ENCODE measurements around the gene NDC1. TPM values are rescaled to one million over a fixed set of nuclear protein-coding genes. Genes with fewer than 3 reads are reported as not detected.

NDC1 gene
- total and polyA plus RNA-seq, 2 donors: 9.4 to 22.1 TPM

- no peaks in the 10 kb centered on the region for H3K9me3 ChIP-seq (ENCODE audit: control insufficient read depth in 2 of 2, insufficient read depth in 1 of 2, low read length in 1 of 2)
- H3K27me3 ChIP-seq (ENCODE audit: control insufficient read depth in 2 of 2, insufficient read depth in 1 of 2, low read length in 1 of 2): no peaks in the 10 kb centered on the region
- peaks cover 27 to 31% of the 10 kb centered on the region in 2 donors for H3K36me3 ChIP-seq (ENCODE audit: control insufficient read depth in 2 of 2, insufficient read depth in 2 of 2, low read length in 1 of 2)
- H3K27ac ChIP-seq (ENCODE audit: low read depth in 1 of 2, low read length in 1 of 2): no peak overlapping the region
- 96% methylated on average over 4 of the region's 4 CpGs for WGBS
- no peaks in the 10 kb centered on the region for H3K4me1 ChIP-seq (ENCODE audit: control insufficient read depth in 2 of 2, insufficient read depth in 2 of 2, low read length in 2 of 2)
- no peak overlapping the region for H3K4me3 ChIP-seq (ENCODE audit: low read length in 2 of 2)
- no peak for DNase-seq (ENCODE audit: low read depth in 6 of 9, low spot score in 9 of 9)
Measured at GRCh38 chr1:53792806-53793205, 45.3 kb downstream of the NDC1 start.

GRCh38 chr1:53787655-53788054 is 50.4 kb downstream of the NDC1 start:
- DNase-seq (ENCODE audit: low read depth in 6 of 9, low spot score in 9 of 9): no peak
- H3K4me1 ChIP-seq (ENCODE audit: control insufficient read depth in 2 of 2, insufficient read depth in 2 of 2, low read length in 2 of 2): no peaks in the 10 kb centered on the region
- WGBS: 97% methylated on average over 3 of the region's 3 CpGs
- H3K27ac ChIP-seq (ENCODE audit: low read depth in 1 of 2, low read length in 1 of 2): no peak overlapping the region
- H3K9me3 ChIP-seq (ENCODE audit: control insufficient read depth in 2 of 2, insufficient read depth in 1 of 2, low read length in 1 of 2): no peaks in the 10 kb centered on the region
- peaks cover 23 to 45% of the 10 kb centered on the region in 2 donors for H3K36me3 ChIP-seq (ENCODE audit: control insufficient read depth in 2 of 2, insufficient read depth in 2 of 2, low read length in 1 of 2)
- H3K4me3 ChIP-seq (ENCODE audit: low read length in 2 of 2): no peak overlapping the region
- H3K27me3 ChIP-seq (ENCODE audit: control insufficient read depth in 2 of 2, insufficient read depth in 1 of 2, low read length in 1 of 2): no peaks in the 10 kb centered on the region

- H3K4me3 ChIP-seq (ENCODE audit: low read length in 2 of 2): no peak overlapping the region
- H3K27me3 ChIP-seq (ENCODE audit: control insufficient read depth in 2 of 2, insufficient read depth in 1 of 2, low read length in 1 of 2): no peaks in the 10 kb centered on the region
- 92% methylated on average over 1 of the region's 1 CpG for WGBS
- no peak overlapping the region for H3K27ac ChIP-seq (ENCODE audit: low read depth in 1 of 2, low read length in 1 of 2)
- no peaks in the 10 kb centered on the region for H3K9me3 ChIP-seq (ENCODE audit: control insufficient read depth in 2 of 2, insufficient read depth in 1 of 2, low read length in 1 of 2)
- DNase-seq (ENCODE audit: low read depth in 6 of 9, low spot score in 9 of 9): no peak
- H3K36me3 ChIP-seq (ENCODE audit: control insufficient read depth in 2 of 2, insufficient read depth in 2 of 2, low read length in 1 of 2): peaks cover 17 to 49% of the 10 kb centered on the region in 2 donors
- H3K4me1 ChIP-seq (ENCODE audit: control insufficient read depth in 2 of 2, insufficient read depth in 2 of 2, low read length in 2 of 2): no peaks in the 10 kb centered on the region
Measured at GRCh38 chr1:53783056-53783455, 55.0 kb downstream of the NDC1 start.

GRCh38 chr1:53781654-53782053 is 56.4 kb downstream of the NDC1 start:
- WGBS: 98% methylated on average over 3 of the region's 3 CpGs
- H3K27me3 ChIP-seq (ENCODE audit: control insufficient read depth in 2 of 2, insufficient read depth in 1 of 2, low read length in 1 of 2): no peaks in the 10 kb centered on the region
- H3K4me3 ChIP-seq (ENCODE audit: low read length in 2 of 2): no peak overlapping the region
- H3K9me3 ChIP-seq (ENCODE audit: control insufficient read depth in 2 of 2, insufficient read depth in 1 of 2, low read length in 1 of 2): no peaks in the 10 kb centered on the region
- DNase-seq (ENCODE audit: low read depth in 6 of 9, low spot score in 9 of 9): no peak
- peaks cover 16 to 50% of the 10 kb centered on the region in 2 donors for H3K36me3 ChIP-seq (ENCODE audit: control insufficient read depth in 2 of 2, insufficient read depth in 2 of 2, low read length in 1 of 2)
- H3K27ac ChIP-seq (ENCODE audit: low read depth in 1 of 2, low read length in 1 of 2): no peak overlapping the region
- H3K4me1 ChIP-seq (ENCODE audit: control insufficient read depth in 2 of 2, insufficient read depth in 2 of 2, low read length in 2 of 2): no peaks in the 10 kb centered on the region

- Histone ChIP-seq H3K4me3 (ENCODE audit: low read length in 2 of 2) (no peak overlapping the region), H3K9me3 (ENCODE audit: control insufficient read depth in 2 of 2, insufficient read depth in 1 of 2, low read length in 1 of 2) (no peaks in the 10 kb centered on the region), H3K4me1 (ENCODE audit: control insufficient read depth in 2 of 2, insufficient read depth in 2 of 2, low read length in 2 of 2) (no peaks in the 10 kb centered on the region), H3K27me3 (ENCODE audit: control insufficient read depth in 2 of 2, insufficient read depth in 1 of 2, low read length in 1 of 2) (no peaks in the 10 kb centered on the region), H3K36me3 (ENCODE audit: control insufficient read depth in 2 of 2, insufficient read depth in 2 of 2, low read length in 1 of 2) (peaks cover 7 to 31% of the 10 kb centered on the region in 2 donors), H3K27ac (ENCODE audit: low read depth in 1 of 2, low read length in 1 of 2) (no peak overlapping the region)
- WGBS: 96% methylated on average over 1 of the region's 1 CpG
- no peak for DNase-seq (ENCODE audit: low read depth in 6 of 9, low spot score in 9 of 9)
Measured at GRCh38 chr1:53777272-53777671, 60.8 kb downstream of the NDC1 start.

GRCh38 chr1:53771648-53772047 is 66.4 kb downstream of the NDC1 start:
- 96% methylated on average over 2 of the region's 2 CpGs for WGBS
- Histone ChIP-seq H3K9me3 (ENCODE audit: control insufficient read depth in 2 of 2, insufficient read depth in 1 of 2, low read length in 1 of 2) (no peaks in the 10 kb centered on the region), H3K27me3 (ENCODE audit: control insufficient read depth in 2 of 2, insufficient read depth in 1 of 2, low read length in 1 of 2) (no peaks in the 10 kb centered on the region), H3K36me3 (ENCODE audit: control insufficient read depth in 2 of 2, insufficient read depth in 2 of 2, low read length in 1 of 2) (peaks cover 3 to 30% of the 10 kb centered on the region in 2 donors), H3K4me1 (ENCODE audit: control insufficient read depth in 2 of 2, insufficient read depth in 2 of 2, low read length in 2 of 2) (no peaks in the 10 kb centered on the region), H3K4me3 (ENCODE audit: low read length in 2 of 2) (no peak overlapping the region), H3K27ac (ENCODE audit: low read depth in 1 of 2, low read length in 1 of 2) (no peak overlapping the region)
- DNase-seq (ENCODE audit: low read depth in 6 of 9, low spot score in 9 of 9): no peak

- Histone ChIP-seq H3K27me3 (ENCODE audit: control insufficient read depth in 2 of 2, insufficient read depth in 1 of 2, low read length in 1 of 2) (no peaks in the 10 kb centered on the region), H3K27ac (ENCODE audit: low read depth in 1 of 2, low read length in 1 of 2) (no peak overlapping the region), H3K36me3 (ENCODE audit: control insufficient read depth in 2 of 2, insufficient read depth in 2 of 2, low read length in 1 of 2) (peaks cover 3 to 33% of the 10 kb centered on the region in 2 donors), H3K4me3 (ENCODE audit: low read length in 2 of 2) (no peak overlapping the region), H3K4me1 (ENCODE audit: control insufficient read depth in 2 of 2, insufficient read depth in 2 of 2, low read length in 2 of 2) (no peaks in the 10 kb centered on the region), H3K9me3 (ENCODE audit: control insufficient read depth in 2 of 2, insufficient read depth in 1 of 2, low read length in 1 of 2) (no peaks in the 10 kb centered on the region)
- DNase-seq (ENCODE audit: low read depth in 6 of 9, low spot score in 9 of 9): no peak
- WGBS: 99% methylated on average over 1 of the region's 1 CpG
Measured at GRCh38 chr1:53769780-53770179, 68.3 kb downstream of the NDC1 start.

- Histone ChIP-seq H3K4me3 (ENCODE audit: low read length in 2 of 2) (no peak overlapping the region), H3K27me3 (ENCODE audit: control insufficient read depth in 2 of 2, insufficient read depth in 1 of 2, low read length in 1 of 2) (no peaks in the 10 kb centered on the region), H3K36me3 (ENCODE audit: control insufficient read depth in 2 of 2, insufficient read depth in 2 of 2, low read length in 1 of 2) (peaks cover 3 to 33% of the 10 kb centered on the region in 2 donors), H3K9me3 (ENCODE audit: control insufficient read depth in 2 of 2, insufficient read depth in 1 of 2, low read length in 1 of 2) (no peaks in the 10 kb centered on the region), H3K27ac (ENCODE audit: low read depth in 1 of 2, low read length in 1 of 2) (no peak overlapping the region), H3K4me1 (ENCODE audit: control insufficient read depth in 2 of 2, insufficient read depth in 2 of 2, low read length in 2 of 2) (no peaks in the 10 kb centered on the region)
- DNase-seq (ENCODE audit: low read depth in 6 of 9, low spot score in 9 of 9): no peak
- 100% methylated on average over 1 of the region's 1 CpG for WGBS
Measured at GRCh38 chr1:53769184-53769583, 68.9 kb downstream of the NDC1 start.

- Histone ChIP-seq H3K4me1 (ENCODE audit: control insufficient read depth in 2 of 2, insufficient read depth in 2 of 2, low read length in 2 of 2) (no peaks in the 10 kb centered on the region), H3K9me3 (ENCODE audit: control insufficient read depth in 2 of 2, insufficient read depth in 1 of 2, low read length in 1 of 2) (no peaks in the 10 kb centered on the region), H3K36me3 (ENCODE audit: control insufficient read depth in 2 of 2, insufficient read depth in 2 of 2, low read length in 1 of 2) (peaks cover 0 to 26% of the 10 kb centered on the region in 2 donors), H3K27ac (ENCODE audit: low read depth in 1 of 2, low read length in 1 of 2) (no peak overlapping the region), H3K4me3 (ENCODE audit: low read length in 2 of 2) (no peak overlapping the region), H3K27me3 (ENCODE audit: control insufficient read depth in 2 of 2, insufficient read depth in 1 of 2, low read length in 1 of 2) (no peaks in the 10 kb centered on the region)
- peak in 1 of 9 donors; percentile 6 for DNase-seq (ENCODE audit: low read depth in 6 of 9, low spot score in 9 of 9)
- WGBS: 52% methylated on average over 3 of the region's 3 CpGs
Measured at GRCh38 chr1:53766831-53767405, 71.2 kb downstream of the NDC1 start.

All from thymus (tissue), 11 donors.